Ureter (tissue), 1 donor: ENCODE data around the gene MYL4. TPM values are rescaled to one million over a fixed set of nuclear protein-coding genes. Genes with fewer than 3 reads are reported as not detected.
A peak's percentile ranks its signal among the peaks of the same experiment; 100 is the strongest.
"Not testable (repeated sequence)": the region's sequence is repeated elsewhere in the genome, so short reads cannot be mapped to it uniquely, and the experiment has no call there.

Experiments used
- DNase-seq: peaks from one replicate; pipeline ENCODE4 v3.0.0-alpha.2; 2020; ENCODE audit warnings: low spot score
- total RNA-seq: library from RNA; stranded (reverse); gene quantifications from one replicate; pipeline ENCODE4 v1.2.4, GENCODE V29; 2023
- donor health status: DM: yes; HTN: yes; CAD: no.

MYL4 gene
- total RNA-seq, 1 donor from 2014 or later = not detected

DNA sequence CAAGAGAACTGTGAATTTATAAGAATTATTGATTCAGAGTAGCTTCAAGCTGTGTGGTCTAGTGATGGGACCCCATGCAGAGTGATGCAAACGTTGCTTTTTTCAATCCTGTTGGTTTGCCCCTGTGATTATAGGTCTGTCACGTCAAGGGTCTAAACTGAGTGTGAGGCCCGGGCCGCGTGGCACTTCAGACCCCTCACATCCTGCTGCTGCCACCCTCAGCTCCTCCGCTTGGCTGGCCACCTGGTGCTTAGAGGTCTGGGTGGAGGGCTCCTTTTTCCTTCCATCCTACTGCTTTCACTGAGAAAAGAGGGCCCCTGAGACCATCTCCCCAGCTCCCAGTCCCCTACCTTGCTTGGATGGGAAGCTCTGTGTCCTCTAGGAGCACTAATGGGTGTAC lies 12.0 kb downstream of the MYL4 start:
- no peak for DNase-seq

DNA sequence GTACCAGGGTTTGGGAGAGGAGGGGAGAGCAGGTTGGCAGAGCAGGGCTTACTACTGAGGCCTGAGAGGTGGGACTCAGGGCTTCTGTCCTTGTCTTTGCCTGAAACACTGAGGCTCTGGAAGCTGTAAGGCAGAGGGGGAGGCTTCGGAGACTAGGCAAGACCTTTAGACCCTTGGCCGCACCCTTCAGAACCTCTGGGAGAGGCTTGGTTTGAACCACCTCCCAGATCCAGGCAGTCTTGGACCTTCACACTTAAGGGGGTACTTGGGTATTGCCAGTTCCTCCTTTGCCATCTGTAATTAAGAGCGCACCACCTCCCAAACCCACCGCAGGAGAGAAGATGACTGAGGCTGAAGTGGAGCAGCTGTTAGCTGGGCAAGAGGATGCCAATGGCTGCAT lies 12.9 kb downstream of the MYL4 start:
- no peak for DNase-seq

DNA sequence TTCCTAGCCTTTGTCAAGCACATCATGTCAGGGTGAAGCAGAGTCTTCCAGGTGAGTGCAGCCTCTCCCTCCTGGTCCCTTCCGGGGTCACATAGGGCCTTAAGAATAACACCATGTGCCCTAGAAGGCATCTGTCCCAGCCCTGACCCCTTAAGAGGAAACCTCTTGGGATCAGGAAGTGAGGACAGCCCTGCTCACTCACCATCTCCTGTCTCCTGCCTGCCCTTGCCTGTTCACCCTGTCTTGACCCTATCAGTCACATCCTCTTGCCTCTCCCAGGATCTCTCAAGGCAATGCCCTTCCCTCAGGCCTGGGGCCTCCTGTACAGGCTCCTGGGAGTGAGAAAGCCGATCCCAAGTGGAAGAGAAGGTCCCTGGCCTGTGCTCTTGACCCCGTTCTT lies 13.9 kb downstream of the MYL4 start:
- no peak for DNase-seq

DNA sequence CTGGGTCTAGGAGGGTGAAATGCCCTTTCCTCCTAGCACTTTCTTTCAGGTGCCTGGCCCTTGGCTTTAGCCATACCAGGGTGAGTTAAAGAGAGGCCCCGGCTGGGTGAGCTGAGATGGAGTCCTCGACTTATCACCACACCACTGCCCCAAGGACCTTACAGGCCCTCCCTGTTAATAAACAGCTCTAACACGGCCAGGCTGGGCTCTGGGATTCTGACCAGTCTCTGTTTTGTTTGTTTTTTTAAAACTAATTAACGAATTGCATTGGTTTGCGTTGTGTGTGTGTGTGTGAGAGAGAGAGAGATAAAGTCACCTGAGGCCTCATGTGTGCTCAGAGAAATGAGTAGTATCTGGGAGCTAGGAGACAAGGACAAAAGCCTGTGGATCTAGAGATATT lies 14.3 kb downstream of the MYL4 start:
- DNase-seq = no peak

DNA sequence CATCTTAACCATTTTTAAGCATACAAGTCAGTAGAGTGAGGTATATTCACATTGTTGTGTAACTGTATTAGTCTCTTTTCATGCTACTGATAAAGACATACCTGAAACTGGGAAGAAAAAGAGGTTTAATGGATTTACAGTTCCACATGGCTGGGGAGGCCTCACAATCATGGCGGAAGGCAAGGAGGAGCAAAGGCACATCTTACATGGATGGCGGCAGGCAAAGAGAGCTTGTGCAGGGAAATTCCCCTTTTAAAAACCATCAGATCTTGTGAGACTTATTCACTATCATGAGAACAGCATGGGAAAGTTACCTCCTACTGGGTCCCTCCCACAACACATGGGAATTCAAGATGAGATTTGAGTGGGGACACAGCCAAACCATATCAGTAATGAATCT lies 14.9 kb downstream of the MYL4 start:
- DNase-seq = not testable (repeated sequence)

DNA sequence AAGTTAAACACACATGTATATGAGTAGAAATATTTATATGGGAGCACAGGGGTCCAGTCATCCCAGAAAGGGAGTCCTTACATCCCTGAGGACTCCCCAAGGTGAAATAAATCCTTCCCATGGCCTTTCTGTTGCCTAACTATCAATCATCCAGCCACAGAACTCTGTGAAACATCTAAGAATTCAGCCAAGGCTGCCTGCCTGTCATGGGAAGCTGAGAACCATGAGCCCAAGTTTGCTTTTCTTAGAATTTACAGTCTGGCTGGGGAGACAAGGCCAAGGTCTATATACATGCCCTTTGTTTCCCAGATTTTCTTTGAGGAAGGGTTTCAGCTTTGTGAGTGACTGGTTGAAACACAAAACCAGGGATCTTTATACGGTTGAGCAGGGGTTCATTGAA lies 15.8 kb downstream of the MYL4 start:
- DNase-seq = no peak

DNA sequence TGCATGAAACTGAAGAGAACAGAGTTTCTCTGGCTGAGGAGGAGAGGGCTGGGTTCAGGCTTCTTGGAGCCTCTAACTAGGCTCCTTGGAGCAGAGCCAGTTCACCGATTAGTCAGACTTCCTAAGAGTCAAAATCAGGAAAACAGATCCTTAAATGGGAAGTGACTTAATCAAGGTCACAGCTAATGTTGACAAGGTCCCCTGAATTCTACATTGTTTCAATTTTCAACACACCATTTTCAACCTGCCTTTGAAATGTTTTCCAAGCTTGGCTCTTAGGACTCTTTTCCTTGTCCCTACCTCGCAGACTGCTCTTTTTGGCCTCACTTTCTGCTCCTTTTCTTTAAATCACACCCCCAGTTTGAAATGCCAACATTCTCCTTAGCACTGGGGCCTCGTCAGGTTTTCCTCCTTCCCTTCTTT lies 16.3 kb downstream of the MYL4 start:
- peak; percentile 68 for DNase-seq

DNA sequence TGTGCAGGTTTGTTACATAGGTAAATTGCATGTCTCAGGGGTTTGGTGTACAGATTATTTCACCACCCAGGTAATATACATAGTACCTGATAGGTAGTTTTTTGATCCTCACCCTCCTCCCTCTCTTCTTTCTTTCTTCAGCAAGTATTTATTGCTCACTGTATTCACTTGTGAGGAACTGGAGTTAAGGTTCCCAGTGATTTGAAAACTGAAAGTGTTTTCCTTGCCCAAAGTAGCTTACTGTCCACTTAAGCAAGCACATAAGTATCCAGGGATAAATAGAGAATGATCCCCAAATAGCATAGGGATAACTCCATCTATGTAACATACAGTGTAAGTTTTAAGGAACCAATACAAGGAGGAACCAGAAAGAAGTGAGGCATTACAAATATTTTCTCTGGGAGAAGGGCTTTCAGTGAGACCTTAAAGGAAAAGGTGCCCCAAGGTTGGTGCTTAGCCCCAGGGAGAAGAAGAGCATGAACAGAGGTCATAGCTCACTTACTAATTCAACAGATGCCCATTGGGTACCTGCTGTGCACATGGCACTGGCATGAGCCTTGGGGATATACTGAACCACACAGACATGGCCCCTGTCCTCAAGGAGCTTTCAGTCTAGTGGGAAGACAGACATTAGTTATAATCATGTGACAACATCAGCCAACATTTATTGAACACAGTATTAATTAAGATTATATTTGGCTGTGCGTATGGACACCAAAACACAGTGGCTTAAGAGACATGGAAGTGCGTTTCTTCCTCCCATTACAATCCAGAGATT lies 17.0 kb downstream of the MYL4 start:
- no peak for DNase-seq

DNA sequence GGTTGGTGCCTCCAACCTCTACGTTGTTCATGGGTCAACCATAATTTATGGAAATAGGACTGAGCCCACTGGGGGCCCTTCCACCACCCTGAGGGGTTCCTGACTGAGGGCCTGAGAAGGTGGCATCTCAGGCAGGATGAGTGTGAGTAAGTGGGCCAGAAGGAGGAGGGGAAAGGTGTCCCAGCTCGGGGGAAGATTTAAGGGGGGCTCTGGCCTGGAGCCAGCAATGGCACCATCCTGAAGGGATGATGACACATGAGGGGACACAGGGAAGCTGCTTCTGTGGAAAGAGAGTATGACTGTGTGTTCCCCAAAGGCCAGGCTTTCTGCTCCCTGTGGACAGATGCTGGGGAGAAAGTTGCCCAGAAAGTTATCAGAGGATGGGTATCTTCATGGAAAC lies 18.7 kb downstream of the MYL4 start:
- DNase-seq = no peak

DNA sequence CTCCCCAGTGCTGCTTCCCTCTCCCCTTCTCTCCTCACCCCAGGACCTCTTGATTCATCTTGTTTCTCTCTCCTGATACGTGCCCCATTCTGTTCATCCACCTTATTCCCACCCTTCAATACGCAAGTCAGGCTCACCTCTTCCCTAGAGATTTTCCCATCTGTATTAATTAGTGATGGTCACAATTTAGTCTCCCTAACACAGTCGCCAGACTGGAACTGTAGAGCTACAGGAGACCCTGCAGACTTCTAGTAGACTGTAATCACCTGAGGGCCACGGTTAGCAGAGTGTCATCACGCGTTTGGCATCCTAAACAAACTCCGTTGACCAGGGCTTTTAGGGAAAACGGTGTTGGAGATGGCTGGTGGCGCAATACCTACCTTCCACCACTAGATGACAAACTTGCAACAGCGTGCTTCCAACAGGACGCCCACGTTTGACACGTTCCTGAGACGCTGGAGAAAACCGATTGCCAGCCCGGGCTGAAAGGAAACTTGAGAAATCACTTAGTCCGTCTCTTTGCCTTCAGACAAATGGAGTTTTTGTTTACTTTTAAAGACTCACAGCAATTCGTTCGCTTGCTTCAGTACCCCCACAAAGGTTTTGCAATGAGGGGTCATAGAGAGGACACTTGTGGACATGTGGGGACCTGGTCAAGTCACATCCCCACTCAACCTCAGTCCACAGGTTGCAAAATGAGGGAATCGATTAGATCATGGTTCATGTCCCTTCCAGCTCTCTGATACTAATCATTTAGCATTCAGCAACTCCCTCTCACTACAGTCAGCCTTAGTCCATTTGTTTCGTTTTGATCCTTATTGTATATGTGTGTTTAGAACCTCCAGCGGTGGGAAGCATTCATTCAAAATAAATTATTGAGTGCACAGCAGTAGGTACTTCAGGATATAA lies 20.6 kb downstream of the MYL4 start:
- DNase-seq = peak; percentile 92

DNA sequence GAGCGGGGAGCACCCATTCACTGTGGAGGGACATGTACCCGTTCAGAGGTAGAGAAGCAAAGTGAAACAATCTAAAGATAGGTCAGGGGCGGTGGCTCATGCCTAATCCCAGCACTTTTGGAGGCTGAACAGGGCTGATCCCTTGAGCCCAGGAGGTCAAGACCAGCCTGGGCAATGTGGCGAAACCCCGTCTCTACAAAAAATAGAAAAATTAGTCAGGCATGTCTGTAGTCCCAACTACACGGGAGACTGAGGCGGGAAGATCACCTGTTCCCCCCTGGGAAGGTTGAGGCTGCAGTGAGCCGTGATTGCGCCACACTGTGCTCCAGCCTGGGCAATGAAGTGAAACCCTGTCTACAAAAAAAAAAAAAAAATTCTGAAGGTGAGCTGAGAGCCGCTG lies 21.7 kb downstream of the MYL4 start:
- no peak for DNase-seq

DNA sequence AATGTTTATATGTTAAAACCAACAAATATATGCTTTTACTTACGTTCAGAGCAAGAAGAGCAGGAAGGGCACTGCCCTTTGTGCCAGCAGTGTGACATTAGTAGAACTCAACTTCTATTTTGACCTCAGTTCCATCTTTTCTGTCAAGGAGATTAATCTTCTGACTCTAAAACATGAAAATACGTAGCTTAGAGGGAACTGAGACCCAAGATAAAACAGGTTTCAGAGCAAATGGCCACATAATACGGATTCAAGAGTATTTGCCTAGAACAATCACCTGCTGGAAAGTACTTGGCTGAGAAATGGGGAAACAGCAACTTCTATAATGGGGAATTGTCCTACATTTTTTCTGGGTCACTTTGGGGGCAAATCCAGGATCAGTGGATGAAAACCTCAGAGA lies 22.2 kb downstream of the MYL4 start:
- no peak for DNase-seq

DNA sequence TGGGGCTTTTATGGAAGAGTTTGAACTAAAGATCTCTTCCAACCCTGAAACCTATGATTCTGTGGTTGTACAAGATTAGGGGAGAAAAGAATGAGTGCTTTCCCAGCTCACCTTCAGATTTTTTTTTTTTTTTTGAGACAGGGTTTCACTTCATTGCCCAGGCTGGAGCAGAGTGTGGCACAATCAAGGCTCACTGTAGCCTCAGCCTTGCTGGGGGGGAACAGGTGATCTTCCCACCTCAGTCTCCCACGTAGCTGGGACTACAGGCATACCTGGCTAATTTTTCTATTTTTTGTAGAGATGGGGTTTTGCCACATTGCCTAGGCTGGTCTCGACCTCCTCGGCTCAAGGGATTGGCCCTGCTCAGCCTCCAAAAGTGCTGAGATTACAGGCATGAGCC lies 22.7 kb downstream of the MYL4 start:
- DNase-seq = no peak

DNA sequence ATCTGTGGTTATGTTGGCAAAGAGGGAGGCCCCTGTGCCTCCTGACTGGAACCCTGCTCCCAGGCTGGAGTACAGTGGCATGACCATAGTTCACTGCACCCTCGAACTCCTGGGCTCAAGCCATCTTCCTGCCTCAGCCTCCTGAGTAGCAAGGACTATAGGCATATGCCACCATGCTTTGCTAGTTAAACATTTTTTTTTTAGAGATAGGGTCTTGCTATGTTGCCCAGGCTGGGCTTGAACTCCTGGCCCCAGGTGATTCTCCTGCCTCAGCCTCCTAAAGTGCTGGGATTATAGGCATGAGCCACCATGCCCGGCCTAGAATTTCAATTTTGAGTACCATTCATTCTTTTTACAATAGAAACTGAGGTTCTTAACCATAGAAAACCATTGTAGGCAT lies 23.3 kb downstream of the MYL4 start:
- DNase-seq = no peak

DNA sequence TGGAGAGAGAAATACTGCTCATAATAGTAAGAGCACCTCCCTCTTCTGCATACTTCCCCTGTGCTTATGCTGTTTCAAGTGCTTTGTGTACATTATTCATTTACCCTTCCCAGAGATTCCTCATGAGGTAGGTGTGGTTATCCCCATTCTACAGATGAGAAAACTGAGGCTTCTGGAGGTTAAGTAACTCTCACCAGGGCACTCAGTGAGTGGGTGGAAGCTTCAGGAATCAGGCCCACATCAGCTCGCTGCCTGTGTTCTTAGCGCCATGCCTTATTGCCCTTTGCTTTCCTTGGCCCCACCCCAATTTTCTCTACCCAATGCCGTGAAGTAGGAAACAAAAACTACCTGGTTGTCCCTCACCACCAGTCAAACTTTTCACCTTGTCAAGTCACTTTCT lies 26.4 kb downstream of the MYL4 start:
- no peak for DNase-seq

DNA sequence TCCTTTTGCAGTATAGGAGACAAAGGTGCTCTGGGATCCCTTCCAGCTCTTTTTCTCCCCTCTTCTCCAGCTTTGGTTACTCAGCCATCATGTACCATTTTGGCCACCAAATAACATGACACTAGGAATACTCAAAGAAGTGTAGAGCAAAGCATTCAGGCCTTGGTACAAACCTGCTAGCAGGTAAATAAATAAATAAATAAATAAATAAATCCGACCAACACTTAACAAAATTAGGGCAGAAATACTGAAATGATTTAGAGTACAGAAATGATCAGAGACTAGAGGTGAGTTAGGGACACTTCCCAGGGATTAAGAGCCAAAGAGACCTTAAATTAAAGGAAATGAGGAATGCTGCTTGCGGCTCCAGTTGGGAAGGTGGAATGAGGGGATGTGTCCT lies 26.8 kb downstream of the MYL4 start:
- DNase-seq = no peak

DNA sequence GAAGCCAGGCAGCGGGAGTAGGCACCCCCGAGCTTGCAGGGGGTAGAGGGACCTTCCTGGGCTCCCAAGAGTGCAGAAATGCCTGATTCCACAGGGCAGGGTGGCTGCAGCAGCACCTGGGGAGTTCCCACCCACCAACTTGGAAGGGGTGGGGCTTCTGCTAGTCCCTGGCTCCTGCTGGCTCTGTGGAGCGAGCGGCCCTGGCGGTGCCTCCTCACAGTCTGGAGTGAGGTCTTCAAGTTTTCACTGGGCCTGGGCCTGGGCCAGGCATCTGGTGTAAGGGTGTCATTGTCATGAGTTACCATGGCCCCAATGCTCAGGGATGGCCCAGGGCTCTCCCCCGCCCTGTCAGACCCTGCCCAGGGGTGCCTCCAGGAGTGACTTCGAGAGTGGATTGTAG lies 28.7 kb downstream of the MYL4 start:
- DNase-seq = no peak

DNA sequence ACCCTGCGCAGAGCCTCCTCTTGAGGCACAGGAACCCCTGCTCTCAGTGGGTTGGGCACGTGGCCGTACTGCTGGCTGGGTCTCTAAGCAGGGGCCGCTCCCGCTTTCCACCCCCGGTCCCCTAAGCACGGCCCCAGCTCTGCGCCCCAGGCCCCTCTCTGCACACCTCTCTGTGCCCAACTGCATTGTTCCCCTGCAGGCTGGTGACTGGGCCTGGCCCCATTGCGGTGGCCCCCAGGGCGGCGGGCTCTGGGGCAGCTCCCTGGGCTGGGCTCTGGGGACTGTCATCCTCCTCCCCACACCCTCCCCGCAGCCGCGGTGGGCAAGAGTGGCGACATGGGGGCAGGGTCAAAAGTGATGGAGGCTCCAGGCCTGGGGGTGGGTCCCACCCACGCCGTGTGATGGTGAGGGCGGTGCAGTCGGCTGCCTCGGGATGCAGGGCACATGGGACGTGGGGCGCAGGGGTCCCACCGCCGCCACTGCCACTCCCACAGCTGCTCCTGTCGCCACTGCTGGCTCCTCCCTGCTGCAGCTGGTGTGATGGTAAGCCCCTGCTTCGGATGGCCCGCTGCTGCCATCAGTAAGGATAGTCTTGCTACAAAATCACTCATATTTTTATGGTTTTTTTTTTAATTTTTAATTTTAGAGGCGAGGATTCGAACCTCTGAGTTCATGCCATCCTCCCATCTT lies 29.3 kb downstream of the MYL4 start:
- DNase-seq = no peak

DNA sequence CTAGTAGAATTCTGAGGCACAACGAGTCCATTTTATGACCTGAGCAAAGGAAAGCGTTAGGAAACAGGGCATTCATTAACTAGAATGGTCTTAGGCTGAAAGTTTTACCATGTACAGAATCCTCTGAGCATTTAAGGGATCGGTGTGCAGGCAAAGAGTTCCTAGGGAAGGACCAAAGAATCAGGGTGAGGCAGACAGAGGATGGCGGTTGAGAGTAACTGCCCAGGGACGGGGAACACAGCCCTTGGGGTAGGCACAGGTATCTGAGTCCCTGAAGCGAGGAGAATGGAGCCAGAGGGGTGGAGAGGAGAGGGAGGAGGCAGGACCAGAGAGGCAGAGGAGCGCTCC lies 30.4 kb downstream of the MYL4 start:
- no peak for DNase-seq

DNA sequence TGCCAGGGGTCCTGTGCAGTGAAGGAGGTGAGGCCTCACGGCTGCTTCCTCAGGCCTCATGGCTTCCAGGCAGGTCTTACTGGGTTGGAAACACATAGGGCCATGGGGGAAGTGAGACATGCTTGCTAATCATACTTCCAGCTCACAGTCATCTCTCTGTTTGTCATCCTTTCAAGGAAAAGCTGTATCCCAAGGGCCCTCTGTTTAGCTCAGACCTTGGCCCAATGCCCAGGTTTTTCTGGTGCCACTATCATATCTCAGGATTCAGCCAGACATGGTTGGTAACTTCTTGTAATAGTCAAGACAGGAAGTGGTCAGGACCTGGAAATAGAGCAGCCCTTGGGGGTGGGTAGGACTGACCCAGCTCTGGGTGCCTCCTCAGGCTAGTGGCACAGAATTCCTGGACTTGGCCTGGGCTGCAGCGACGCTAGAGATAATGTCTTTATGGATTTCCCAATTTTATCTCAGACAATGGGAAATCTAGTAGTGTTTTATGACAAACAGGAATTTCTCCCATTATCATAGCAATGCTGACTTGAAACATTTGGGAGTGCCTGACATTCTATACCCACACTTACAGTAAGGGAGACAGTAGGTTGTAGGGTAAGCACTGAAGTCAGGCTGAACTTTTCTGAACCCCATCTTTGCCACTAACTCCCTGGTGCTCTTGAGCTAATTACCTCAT lies 31.0 kb downstream of the MYL4 start:
- peak; percentile 85 for DNase-seq

DNA sequence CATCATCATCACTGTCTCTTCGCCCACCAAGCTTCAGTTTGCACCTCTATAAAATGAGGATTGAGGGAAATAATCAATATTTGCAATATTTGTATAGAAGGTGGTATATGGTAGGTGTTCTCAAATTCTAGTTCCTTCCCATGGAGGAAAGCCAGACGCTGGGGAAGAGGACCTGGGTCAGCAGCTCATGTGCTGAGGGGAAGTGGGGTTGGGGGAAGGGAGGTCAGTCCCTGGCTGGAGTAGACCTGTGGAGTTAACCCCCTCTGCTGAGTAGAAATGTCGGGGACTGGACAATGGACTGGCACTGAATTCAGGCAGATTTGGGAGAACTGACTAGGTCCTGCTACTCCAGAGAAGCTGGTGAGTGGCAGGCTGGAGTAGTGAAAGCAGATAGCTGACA lies 31.7 kb downstream of the MYL4 start:
- DNase-seq = no peak

DNA sequence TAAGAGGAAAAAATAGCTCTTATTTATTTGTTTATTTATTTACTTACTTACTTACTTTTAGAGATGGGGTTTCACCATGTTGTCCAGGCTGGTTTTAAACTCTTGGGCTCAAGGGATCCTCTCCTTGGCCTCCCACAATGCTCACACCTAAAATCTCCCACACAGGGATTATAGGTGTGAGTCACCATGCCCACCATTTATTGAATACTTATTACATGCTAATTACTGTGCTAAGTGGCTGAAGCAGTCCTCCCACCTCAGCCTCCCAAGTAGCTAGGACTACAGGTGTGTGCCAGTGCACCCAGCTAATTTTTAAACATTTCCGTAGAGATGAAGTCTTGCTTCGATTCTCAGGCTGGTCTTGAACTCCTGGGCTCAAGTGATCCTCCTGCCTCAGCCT lies 33.5 kb downstream of the MYL4 start:
- DNase-seq = no peak
